OCI-LY3 (cell line): ENCODE measurements around the gene CPNE4.

ENCODE experiments used
- H2AFZ ChIP-seq: fragments of 200-600, 300-600 bp; shearing (Covaris generic); 2 replicates; pipeline ENCODE4 v1.6.0; 2014; ENCODE audit warnings: antibody characterized with exemption, low read depth, low read length
- H3K27ac ChIP-seq: fragments of 200-600, 300-600 bp; sonication (generic); 2 replicates; pipeline ENCODE4 v1.5.1; 2014; ENCODE audit warnings: mild to moderate bottlenecking, low read length, moderate library complexity, mixed read lengths
- H3K27me3 ChIP-seq: fragments of 200-600, 300-600 bp; sonication (generic); 2 replicates; pipeline ENCODE4 v1.6.1; 2014; ENCODE audit warnings: low read depth, low read length, mixed read lengths
- H3K36me3 ChIP-seq: fragments of 200-600, 300-600 bp; sonication (generic); replicated peaks from 2 replicates; pipeline ENCODE3; 2014; ENCODE audit warnings: low read depth, low read length, mixed read lengths
- H3K4me1 ChIP-seq: fragments of 300-600, 200-600 bp; sonication (generic); 2 replicates; pipeline ENCODE4 v1.6.1; 2014; ENCODE audit warnings: low read length, mixed read lengths
- H3K4me2 ChIP-seq: fragments of 200-600, 300-600 bp; sonication (generic); 2 replicates; pipeline ENCODE4 v1.6.1; 2014; ENCODE audit warnings: low read length, mixed read lengths
- H3K4me3 ChIP-seq: fragments of 300-600, 200-600 bp; sonication (generic); 2 replicates; pipeline ENCODE4 v1.5.1; 2014; ENCODE audit warnings: antibody characterized with exemption, mild to moderate bottlenecking, low read length, moderate library complexity
- H3K79me2 ChIP-seq: fragments of 300-600, 200-600 bp; shearing (Covaris generic); 2 replicates; pipeline ENCODE4 v1.6.1; 2014; ENCODE audit warnings: mild to moderate bottlenecking, low read length, mixed read lengths
- H3K9ac ChIP-seq: fragments of 300-600, 200-600 bp; shearing (Covaris generic); 2 replicates; pipeline ENCODE4 v1.6.0; 2014; ENCODE audit warnings: mild to moderate bottlenecking, low read length, moderate library complexity
- H3K9me3 ChIP-seq: fragments of 200-600, 300-600 bp; shearing (Covaris generic); 2 replicates; pipeline ENCODE4 v1.6.1; 2014; ENCODE audit warnings: low read length, mixed read lengths; ENCODE audit not compliant: insufficient read depth
- H4K20me1 ChIP-seq: fragments of 200-600, 300-600 bp; sonication (generic); 2 replicates; pipeline ENCODE4 v1.6.1; 2016; ENCODE audit warnings: low read length, mixed read lengths; ENCODE audit not compliant: insufficient read depth
- CTCF ChIP-seq: fragments of 200-600, 300-600 bp; sonication (generic); IDR thresholded peaks from 2 replicates; pipeline ENCODE4 v1.5.1; 2014; ENCODE audit warnings: antibody characterized with exemption, low read length, low read depth
- EZH2phosphoT487 ChIP-seq: fragments of 200-600 bp; shearing (Covaris generic); IDR thresholded peaks from 2 replicates; pipeline ENCODE4 v1.6.1; 2018; ENCODE audit warnings: antibody characterized with exemption, mixed run types, low read depth

CPNE4 gene

DNA sequence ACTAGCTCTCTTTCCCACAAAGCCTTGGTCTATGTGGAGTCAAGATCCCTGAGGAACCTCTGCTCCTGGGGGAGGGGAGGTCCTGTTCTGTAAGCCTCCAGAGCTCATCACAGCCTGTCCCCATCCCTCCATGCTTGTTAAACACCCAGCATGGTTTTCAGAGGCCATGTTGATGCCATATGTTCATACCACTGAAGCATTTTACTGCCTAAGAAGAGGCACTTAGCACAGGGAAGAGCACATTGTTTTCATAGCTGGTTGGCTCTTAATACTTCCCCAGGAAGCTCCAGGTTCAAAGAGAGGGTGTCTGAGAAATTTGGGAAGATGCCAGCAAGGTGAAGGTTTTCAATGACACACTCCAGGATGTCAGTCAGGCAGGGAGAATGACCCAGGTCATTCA lies 25.6 kb downstream of the CPNE4 start:
- Histone ChIP-seq H3K4me3 (no peak overlapping the region), H3K27me3 (peaks cover 9% of the 10 kb centered on the region), H3K36me3 (no peaks in the 10 kb centered on the region), H3K79me2 (no peaks in the 10 kb centered on the region), H3K9me3 (no peaks in the 10 kb centered on the region), H3K4me1 (no peaks in the 10 kb centered on the region), H3K4me2 (no peak overlapping the region), H2AFZ (no peak overlapping the region), H3K27ac (no peak overlapping the region), H3K9ac (no peak overlapping the region), H4K20me1 (no peaks in the 10 kb centered on the region)
- no peak for TF ChIP-seq CTCF
- no peak for TF ChIP-seq EZH2phosphoT487

GRCh38 chr3:132008837-132009236 lies 26.0 kb downstream of the CPNE4 start:
- Histone ChIP-seq H2AFZ (no peak overlapping the region), H3K27me3 (peaks cover 5% of the 10 kb centered on the region), H3K4me1 (no peaks in the 10 kb centered on the region), H3K4me2 (no peak overlapping the region), H3K79me2 (no peaks in the 10 kb centered on the region), H3K9ac (no peak overlapping the region), H3K4me3 (no peak overlapping the region), H3K9me3 (no peaks in the 10 kb centered on the region), H4K20me1 (no peaks in the 10 kb centered on the region), H3K36me3 (no peaks in the 10 kb centered on the region), H3K27ac (no peak overlapping the region)
- TF ChIP-seq EZH2phosphoT487 (no peak), CTCF (no peak)

GRCh38 chr3:132007617-132008016 lies 27.2 kb downstream of the CPNE4 start:
- Histone ChIP-seq H3K27me3 (peaks cover 4% of the 10 kb centered on the region), H3K9me3 (no peaks in the 10 kb centered on the region), H3K36me3 (no peaks in the 10 kb centered on the region), H3K27ac (no peak overlapping the region), H3K4me1 (no peaks in the 10 kb centered on the region), H2AFZ (no peak overlapping the region), H3K4me3 (no peak overlapping the region), H3K9ac (no peak overlapping the region), H4K20me1 (no peaks in the 10 kb centered on the region), H3K4me2 (no peak overlapping the region), H3K79me2 (no peaks in the 10 kb centered on the region)
- TF ChIP-seq CTCF (no peak), EZH2phosphoT487 (no peak)

- H3K4me2 ChIP-seq: no peak overlapping the region
- TF ChIP-seq CTCF (peak; percentile 74), EZH2phosphoT487 (no peak)
- no peaks in the 10 kb centered on the region for H3K4me1 ChIP-seq
- no peaks in the 10 kb centered on the region for H4K20me1 ChIP-seq
- H3K36me3 ChIP-seq: no peaks in the 10 kb centered on the region
- no peak overlapping the region for H2AFZ ChIP-seq
- peaks cover 8% of the 10 kb centered on the region for H3K27me3 ChIP-seq
- H3K9me3 ChIP-seq: no peaks in the 10 kb centered on the region
- H3K9ac ChIP-seq: no peak overlapping the region
- no peaks in the 10 kb centered on the region for H3K79me2 ChIP-seq
- no peak overlapping the region for H3K27ac ChIP-seq
- H3K4me3 ChIP-seq: no peak overlapping the region
These were observed 28.1 kb downstream of the CPNE4 start for GRCh38 chr3:132006605-132007204.
